CD8-positive, alpha-beta memory T cell (primary cell): ENCODE measurements around the gene LSR. TPM values are rescaled to one million over a fixed set of nuclear protein-coding genes. Genes with fewer than 3 reads are reported as not detected.

Experiments
- CTCF ChIA-PET: fragments of 350-600 bp; sonication (Branson Sonifier 250); formaldehyde crosslinking; loops from one replicate; lab custom pipeline; 2021; ENCODE audit warnings: antibody characterized with exemption; lab: Charles Lee
- POLR2A ChIA-PET: fragments of 350-600 bp; sonication (Branson Sonifier 250); formaldehyde crosslinking; loops from one replicate; lab custom pipeline; 2021; ENCODE audit warnings: antibody characterized with exemption; lab: Charles Lee
- DNase-seq, 5 donors: peaks; one replicate each; pipeline versions ENCODE4 v3.0.0 to v3.0.0-alpha.2; 2020 to 2022; ENCODE audit warnings: mixed read lengths in 1 of 5
- H3K27ac ChIP-seq: one replicate; pipeline ENCODE4 v1.7.0; 2013; ENCODE audit warnings: low read depth, mild to moderate bottlenecking, low read length, moderate library complexity
- H3K27me3 ChIP-seq: 2 replicates; pipeline ENCODE4 v1.7.0; 2013; ENCODE audit warnings: low read length, mild to moderate bottlenecking; ENCODE audit not compliant: insufficient read depth, poor library complexity, severe bottlenecking
- H3K36me3 ChIP-seq: 2 replicates; pipeline ENCODE4 v1.7.0; 2013; ENCODE audit warnings: mild to moderate bottlenecking, low read length, moderate library complexity; ENCODE audit not compliant: insufficient read depth
- H3K4me1 ChIP-seq: 2 replicates; pipeline ENCODE4 v1.7.0; 2013; ENCODE audit warnings: mild to moderate bottlenecking, low read length, moderate library complexity; ENCODE audit not compliant: insufficient read depth
- H3K4me3 ChIP-seq: 2 replicates; pipeline ENCODE4 v1.7.0; 2013; ENCODE audit warnings: mild to moderate bottlenecking, low read length
- H3K9me3 ChIP-seq: 2 replicates; pipeline ENCODE4 v1.7.0; 2013; ENCODE audit warnings: mild to moderate bottlenecking, low read length
- H3K27ac Mint-ChIP-seq, 8 donors: one replicate each; pipeline ENCODE4 v1.8.0; 2020 to 2021; ENCODE audit warnings: mixed read lengths in 8 of 8, mild to moderate bottlenecking in 6 of 8, inconsistent platforms in 3 of 8, moderate library complexity in 3 of 8
- H3K27me3 Mint-ChIP-seq, 2 donors: one replicate each; pipeline ENCODE4 v1.8.0; 2020 to 2021; ENCODE audit warnings: mixed read lengths in 2 of 2, mild to moderate bottlenecking in 1 of 2, moderate library complexity in 1 of 2
- H3K36me3 Mint-ChIP-seq, 3 donors: one replicate each; pipeline ENCODE4 v1.8.0; 2020 to 2021; ENCODE audit warnings: mixed read lengths in 3 of 3, inconsistent platforms in 1 of 3, mild to moderate bottlenecking in 1 of 3
- H3K4me1 Mint-ChIP-seq, 3 donors: one replicate each; pipeline ENCODE4 v1.8.0; 2020 to 2021; ENCODE audit warnings: mixed read lengths in 3 of 3, inconsistent platforms in 1 of 3, mild to moderate bottlenecking in 1 of 3
- H3K4me3 Mint-ChIP-seq, 7 donors: one replicate each; pipeline ENCODE4 v1.8.0; 2020 to 2021; ENCODE audit warnings: mixed read lengths in 7 of 7, mild to moderate bottlenecking in 6 of 7, moderate library complexity in 4 of 7, inconsistent platforms in 2 of 7
- H3K9me3 Mint-ChIP-seq, 5 donors: one replicate each; pipeline ENCODE4 v1.8.0; 2020 to 2022; ENCODE audit warnings: mixed read lengths in 5 of 5, mild to moderate bottlenecking in 3 of 5, moderate library complexity in 2 of 5, inconsistent platforms in 1 of 5
- polyA plus RNA-seq: library from polyadenylated mRNA; unstranded; fragments of 300-500 nt; fragmentation: Illumina TruSeq; gene quantifications from one replicate; pipeline ENCODE4 v1.2.3, GENCODE V29; 2021
- total RNA-seq, 2 experiments: library from RNA; stranded (reverse); gene quantifications; one replicate each; pipeline ENCODE4 v1.2.3, GENCODE V29; 2021

LSR gene
- total and polyA plus RNA-seq, 3 experiments from 2014 or later: 23.5 to 77.8 (median 27.5) TPM

GRCh38 chr19:35213663-35214632 lies 34.9 kb upstream of the LSR start:
- ChIA-PET CTCF (interaction anchor here (0.7 to 2.2 kb wide), 5 partner anchors 10 to 71 kb away, joined by 3 to 8 read pairs (median 3); partner anchors contain the start of gene FXYD7), POLR2A (interaction anchor here (0.6 to 1.3 kb wide), 3 partner anchors 54 to 70 kb away, joined by 3 to 7 read pairs (median 7); partner anchors contain the start of gene FXYD5)
- H3K27ac Mint-ChIP-seq: peak overlapping the region; percentile 98 to 100 (median 99)
- H3K9me3 Mint-ChIP-seq: peaks cover 0 to 2% (median 0%) of the 10 kb centered on the region in 5 donors
- Histone ChIP-seq H3K36me3 (no peaks in the 10 kb centered on the region), H3K9me3 (no peaks in the 10 kb centered on the region), H3K27me3 (no peaks in the 10 kb centered on the region), H3K4me3 (no peak overlapping the region), H3K4me1 (peaks cover 71% of the 10 kb centered on the region), H3K27ac (peak overlapping the region; percentile 86)
- H3K4me1 Mint-ChIP-seq: peaks cover 55 to 78% (median 70%) of the 10 kb centered on the region in 3 donors
- H3K27me3 Mint-ChIP-seq: peaks cover 0 to 6% of the 10 kb centered on the region in 2 donors
- peak overlapping the region; percentile 51 to 88 (median 74) for H3K4me3 Mint-ChIP-seq
- peaks cover 0 to 7% (median 2%) of the 10 kb centered on the region in 3 donors for H3K36me3 Mint-ChIP-seq
- peak; percentile 59 to 92 (median 91) for DNase-seq

- Histone ChIP-seq H3K36me3 (no peaks in the 10 kb centered on the region), H3K9me3 (no peaks in the 10 kb centered on the region), H3K27ac (peak overlapping the region; percentile 86), H3K4me3 (no peak overlapping the region), H3K27me3 (no peaks in the 10 kb centered on the region), H3K4me1 (peaks cover 70% of the 10 kb centered on the region)
- H3K4me3 Mint-ChIP-seq: peak overlapping the region in 1 of 7 donors; percentile 63
- POLR2A ChIA-PET: interaction anchor here (0.9 to 1.1 kb wide), 2 partner anchors 53 to 71 kb away, joined by 3 read pairs; no protein-coding TSS in a partner anchor
- no peak for DNase-seq
- peaks cover 0 to 6% of the 10 kb centered on the region in 2 donors for H3K27me3 Mint-ChIP-seq
- peak overlapping the region; percentile 98 to 100 (median 99) for H3K27ac Mint-ChIP-seq
- H3K4me1 Mint-ChIP-seq: peaks cover 54 to 76% (median 67%) of the 10 kb centered on the region in 3 donors
- CTCF ChIA-PET: interaction anchor here (0.7 to 2.5 kb wide), 6 partner anchors 21 to 103 kb away, joined by 3 to 14 read pairs (median 6); partner anchors contain the start of genes FXYD5 and FXYD7
- H3K36me3 Mint-ChIP-seq: peaks cover 0 to 11% (median 4%) of the 10 kb centered on the region in 3 donors
- H3K9me3 Mint-ChIP-seq: peaks cover 0 to 2% (median 0%) of the 10 kb centered on the region in 5 donors
Observed at GRCh38 chr19:35214766-35215422, 33.9 kb upstream of the LSR start.

- H3K27me3 Mint-ChIP-seq: peaks cover 0 to 4% of the 10 kb centered on the region in 2 donors
- peaks cover 50 to 67% (median 64%) of the 10 kb centered on the region in 3 donors for H3K4me1 Mint-ChIP-seq
- Histone ChIP-seq H3K9me3 (no peaks in the 10 kb centered on the region), H3K4me1 (peaks cover 66% of the 10 kb centered on the region), H3K4me3 (no peak overlapping the region), H3K27ac (no peak overlapping the region), H3K36me3 (no peaks in the 10 kb centered on the region), H3K27me3 (no peaks in the 10 kb centered on the region)
- H3K4me3 Mint-ChIP-seq: peak overlapping the region in 1 of 7 donors; percentile 63
- ChIA-PET POLR2A (interaction anchor here (0.6 to 1.1 kb wide), 3 partner anchors 9 to 529 kb away, joined by 3 read pairs; partner anchors contain the start of genes PSENEN and U2AF1L4), CTCF (interaction anchor here (1.0 to 2.5 kb wide), 13 partner anchors 9 to 105 kb away, joined by 3 to 14 read pairs (median 4); partner anchors contain the start of gene FXYD5)
- no peaks in the 10 kb centered on the region for H3K9me3 Mint-ChIP-seq
- DNase-seq: no peak
- peak overlapping the region; percentile 84 to 100 (median 93) for H3K27ac Mint-ChIP-seq
- peaks cover 0 to 11% (median 4%) of the 10 kb centered on the region in 3 donors for H3K36me3 Mint-ChIP-seq
Observed at GRCh38 chr19:35216016-35216832, 32.6 kb upstream of the LSR start.

- POLR2A ChIA-PET: interaction anchor here (0.7 kb wide), 1 partner anchor 23 kb away, joined by 4 read pairs; no protein-coding TSS in a partner anchor
- no peak overlapping the region for H3K4me3 Mint-ChIP-seq
Observed at GRCh38 chr19:35216833-35217648, 31.8 kb upstream of the LSR start.

GRCh38 chr19:35217649-35217990 lies 31.2 kb upstream of the LSR start:
- no peaks in the 10 kb centered on the region for H3K36me3 ChIP-seq
- Mint-ChIP-seq H3K27ac (peak overlapping the region in 6 of 8 donors; percentile 12 to 85 (median 76)), H3K36me3 (peaks cover 0 to 8% (median 2%) of the 10 kb centered on the region in 3 donors), H3K27me3 (no peaks in the 10 kb centered on the region), H3K4me1 (peaks cover 38 to 53% (median 50%) of the 10 kb centered on the region in 3 donors), H3K9me3 (no peaks in the 10 kb centered on the region), H3K4me3 (no peak overlapping the region)
- H3K27me3 ChIP-seq: no peaks in the 10 kb centered on the region
- H3K4me1 ChIP-seq: peaks cover 52% of the 10 kb centered on the region
- ChIA-PET CTCF (interaction anchor here (0.7 to 2.5 kb wide), 9 partner anchors 9 to 82 kb away, joined by 3 to 14 read pairs (median 3); partner anchors contain the start of gene FAM187B), POLR2A (interaction anchor here (0.7 kb wide), 1 partner anchor 23 kb away, joined by 4 read pairs; no protein-coding TSS in a partner anchor)
- H3K9me3 ChIP-seq: no peaks in the 10 kb centered on the region
- DNase-seq: no peak
- H3K27ac ChIP-seq: no peak overlapping the region
- H3K4me3 ChIP-seq: no peak overlapping the region

More at GRCh38 chr19:35216833-35217648, 31.8 kb upstream of the LSR start:
- Mint-ChIP-seq H3K27ac (peak overlapping the region; percentile 52 to 100 (median 88)), H3K9me3 (no peaks in the 10 kb centered on the region), H3K27me3 (peaks cover 0 to 4% of the 10 kb centered on the region in 2 donors), H3K36me3 (peaks cover 0 to 10% (median 4%) of the 10 kb centered on the region in 3 donors), H3K4me1 (peaks cover 43 to 59% (median 56%) of the 10 kb centered on the region in 3 donors)
- peak in 4 of 5 donors; percentile 17 to 65 (median 38) for DNase-seq
- Histone ChIP-seq H3K36me3 (no peaks in the 10 kb centered on the region), H3K27me3 (no peaks in the 10 kb centered on the region), H3K27ac (no peak overlapping the region), H3K4me1 (peaks cover 58% of the 10 kb centered on the region), H3K4me3 (no peak overlapping the region), H3K9me3 (no peaks in the 10 kb centered on the region)
- CTCF ChIA-PET: interaction anchor here (0.7 to 2.5 kb wide), 14 partner anchors 8 to 107 kb away, joined by 3 to 14 read pairs (median 4); partner anchors contain the start of genes FAM187B and FXYD5

- H3K27ac Mint-ChIP-seq: peak overlapping the region in 2 of 8 donors; percentile 67 to 78
- CTCF ChIA-PET: no interaction called here
- Histone ChIP-seq H3K27ac (no peak overlapping the region), H3K9me3 (no peaks in the 10 kb centered on the region), H3K27me3 (no peaks in the 10 kb centered on the region), H3K4me1 (peaks cover 50% of the 10 kb centered on the region), H3K4me3 (no peak overlapping the region), H3K36me3 (no peaks in the 10 kb centered on the region)
- H3K27me3 Mint-ChIP-seq: no peaks in the 10 kb centered on the region
- no peak for DNase-seq
- H3K4me1 Mint-ChIP-seq: peaks cover 26 to 47% (median 46%) of the 10 kb centered on the region in 3 donors
- H3K36me3 Mint-ChIP-seq: peaks cover 0 to 8% (median 2%) of the 10 kb centered on the region in 3 donors
- no peaks in the 10 kb centered on the region for H3K9me3 Mint-ChIP-seq
- H3K4me3 Mint-ChIP-seq: no peak overlapping the region
- POLR2A ChIA-PET: no interaction called here
Observed at GRCh38 chr19:35219008-35219407, 29.8 kb upstream of the LSR start.
